Glutamatergic neuron (in vitro differentiated cells): ENCODE data around the gene CDC42BPB. TPM values are rescaled to one million over a fixed set of nuclear protein-coding genes. Genes with fewer than 3 reads are reported as not detected.

ENCODE experiments used
- DNase-seq: peaks from one replicate; pipeline ENCODE4 v3.0.0; 2022
- H3K27ac Mint-ChIP-seq: one replicate; pipeline ENCODE4 v1.8.0; 2020; ENCODE audit warnings: mild to moderate bottlenecking, mixed read lengths, inconsistent platforms; ENCODE audit not compliant: unreplicated experiment
- H3K27me3 Mint-ChIP-seq: one replicate; pipeline ENCODE4 v1.8.0; 2020; ENCODE audit warnings: mild to moderate bottlenecking, moderate library complexity, mixed read lengths, inconsistent platforms; ENCODE audit not compliant: unreplicated experiment
- H3K36me3 Mint-ChIP-seq: one replicate; pipeline ENCODE4 v1.8.0; 2020; ENCODE audit warnings: mild to moderate bottlenecking, mixed read lengths, inconsistent platforms; ENCODE audit not compliant: unreplicated experiment
- H3K4me1 Mint-ChIP-seq: one replicate; pipeline ENCODE4 v1.8.0; 2020; ENCODE audit warnings: mild to moderate bottlenecking, low read depth, mixed read lengths, inconsistent platforms; ENCODE audit not compliant: unreplicated experiment
- H3K4me3 Mint-ChIP-seq: one replicate; pipeline ENCODE4 v1.8.0; 2020; ENCODE audit warnings: mild to moderate bottlenecking, mixed read lengths, inconsistent platforms; ENCODE audit not compliant: unreplicated experiment
- H3K9me3 Mint-ChIP-seq: one replicate; pipeline ENCODE4 v1.8.0; 2020; ENCODE audit warnings: mild to moderate bottlenecking, moderate library complexity, mixed read lengths, inconsistent platforms; ENCODE audit not compliant: unreplicated experiment
- CTCF ChIP-seq: fragments of 200-600 bp; sonication (generic); IDR thresholded peaks from one replicate; pipeline ENCODE4 v1.5.0; 2021; ENCODE audit not compliant: partially characterized antibody, unreplicated experiment
- total RNA-seq: library from RNA; stranded (reverse); fragmentation: NEBNext Ultra II Directional; extraction: Animal tissue kit (Norgen Biotek cat#: 25700); gene quantifications from one replicate; pipeline ENCODE4 v1.2.1, GENCODE V29; 2021; ENCODE audit not compliant: unreplicated experiment

The CDC42BPB gene
- total RNA-seq, 1 donor from 2014 or later: 125 TPM

GRCh38 chr14:102891111-102891510 is 166.2 kb downstream of the CDC42BPB start:
- TF ChIP-seq CTCF: no peak
- no peaks in the 10 kb centered on the region for H3K36me3 Mint-ChIP-seq
- H3K4me3 Mint-ChIP-seq: no peak overlapping the region
- H3K9me3 Mint-ChIP-seq: peaks cover 2% of the 10 kb centered on the region
- DNase-seq: no peak
- peaks cover 10% of the 10 kb centered on the region for H3K4me1 Mint-ChIP-seq
- no peaks in the 10 kb centered on the region for H3K27me3 Mint-ChIP-seq
- no peak overlapping the region for H3K27ac Mint-ChIP-seq

GRCh38 chr14:102889615-102890014 is 167.7 kb downstream of the CDC42BPB start:
- Mint-ChIP-seq H3K27me3 (no peaks in the 10 kb centered on the region), H3K9me3 (peaks cover 2% of the 10 kb centered on the region), H3K27ac (no peak overlapping the region), H3K4me3 (no peak overlapping the region), H3K4me1 (peaks cover 10% of the 10 kb centered on the region), H3K36me3 (no peaks in the 10 kb centered on the region)
- DNase-seq: no peak
- TF ChIP-seq CTCF: no peak

GRCh38 chr14:102888748-102889147 is 168.6 kb downstream of the CDC42BPB start:
- no peak overlapping the region for H3K4me3 Mint-ChIP-seq
- H3K4me1 Mint-ChIP-seq: peaks cover 10% of the 10 kb centered on the region
- TF ChIP-seq CTCF: no peak

GRCh38 chr14:102885737-102886447 is 171.5 kb downstream of the CDC42BPB start:
- Mint-ChIP-seq H3K4me3 (no peak overlapping the region), H3K9me3 (no peaks in the 10 kb centered on the region), H3K36me3 (no peaks in the 10 kb centered on the region), H3K27ac (no peak overlapping the region), H3K4me1 (peaks cover 5% of the 10 kb centered on the region), H3K27me3 (no peaks in the 10 kb centered on the region)
- TF ChIP-seq CTCF: no peak
- no peak for DNase-seq

More at GRCh38 chr14:102888748-102889147, 168.6 kb downstream of the CDC42BPB start:
- H3K36me3 Mint-ChIP-seq: no peaks in the 10 kb centered on the region
- H3K27me3 Mint-ChIP-seq: no peaks in the 10 kb centered on the region
- H3K9me3 Mint-ChIP-seq: peaks cover 2% of the 10 kb centered on the region
- H3K27ac Mint-ChIP-seq: no peak overlapping the region
- no peak for DNase-seq

GRCh38 chr14:102883554-102883953 is 173.8 kb downstream of the CDC42BPB start:
- Mint-ChIP-seq H3K27me3 (no peaks in the 10 kb centered on the region), H3K36me3 (no peaks in the 10 kb centered on the region), H3K4me1 (peaks cover 5% of the 10 kb centered on the region), H3K27ac (no peak overlapping the region), H3K4me3 (no peak overlapping the region), H3K9me3 (no peaks in the 10 kb centered on the region)
- DNase-seq: no peak
- no peak for TF ChIP-seq CTCF
